GM21360 (cell line): Measurements from ENCODE around the gene SIDT1.

Experiments used
- ATAC-seq: cut with Tn5 transposase; IDR thresholded peaks from one replicate; pipeline ENCODE4 v1.9.1; 2021; ENCODE audit warnings: mild to moderate bottlenecking, moderate library complexity; ENCODE audit not compliant: unreplicated experiment

SIDT1 gene

GRCh38 chr3:113541519-113541918 lies 9.2 kb downstream of the SIDT1 start:
- ATAC-seq = no peak

DNA sequence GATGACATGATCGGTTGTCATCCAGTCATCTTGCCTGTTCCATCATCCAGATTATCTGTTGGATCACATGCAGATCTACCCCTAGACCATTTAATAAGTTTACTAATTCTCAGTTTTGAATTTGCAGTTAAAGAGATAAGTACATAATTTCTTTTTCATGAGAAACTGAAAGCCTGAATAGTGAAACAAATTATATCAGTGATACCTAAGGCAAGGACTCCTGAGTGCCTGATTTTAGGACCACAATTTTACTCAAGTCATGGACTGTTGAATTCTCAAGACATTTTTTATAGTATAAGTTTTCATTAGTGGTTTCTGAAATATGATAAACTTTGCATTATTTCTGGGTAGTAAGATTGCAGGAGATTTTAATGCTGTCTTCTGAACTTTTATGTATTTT lies 13.2 kb downstream of the SIDT1 start:
- ATAC-seq = no peak

DNA sequence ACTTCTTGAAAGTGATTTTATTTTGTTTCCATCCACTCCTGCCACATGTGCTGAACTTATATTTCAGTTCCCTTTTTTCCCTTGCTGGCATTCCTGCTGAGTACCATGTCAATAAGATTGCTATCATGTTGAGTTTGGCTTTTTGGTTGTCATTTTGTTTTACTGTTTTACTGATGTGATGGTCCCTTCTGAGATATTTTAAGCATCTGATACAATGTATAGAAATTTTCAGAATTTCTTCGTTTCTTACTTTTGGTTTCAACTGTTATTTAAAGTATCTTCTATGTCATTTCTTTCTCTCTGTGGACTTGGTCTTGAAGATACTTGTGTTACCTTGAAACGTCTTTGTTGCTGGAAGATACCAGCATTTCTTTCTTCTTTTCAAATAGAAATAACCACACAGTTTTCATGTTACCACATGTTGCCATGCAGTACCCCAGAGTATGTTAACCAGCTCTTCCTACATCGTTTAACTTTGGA lies 14.1 kb downstream of the SIDT1 start:
- peak; percentile 74 for ATAC-seq

DNA sequence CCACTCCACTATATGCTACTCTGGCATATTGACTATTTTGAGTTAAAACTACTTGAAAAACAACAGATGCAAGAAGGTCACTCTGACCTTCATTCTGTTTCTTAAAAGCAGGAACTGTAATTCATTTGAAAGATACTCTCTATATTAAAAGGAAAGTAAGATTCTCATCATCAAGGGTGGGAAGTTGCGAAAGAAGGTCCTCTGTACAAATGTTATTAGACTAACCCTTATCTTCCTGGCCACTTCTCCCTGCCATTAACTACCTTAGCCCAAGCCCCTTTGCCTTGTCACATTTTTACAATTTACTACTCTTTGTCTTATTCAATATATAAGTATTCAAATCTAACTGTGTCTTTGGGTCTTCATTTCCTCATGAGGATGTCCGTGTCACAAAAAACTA lies 16.1 kb downstream of the SIDT1 start:
- ATAC-seq = no peak

DNA sequence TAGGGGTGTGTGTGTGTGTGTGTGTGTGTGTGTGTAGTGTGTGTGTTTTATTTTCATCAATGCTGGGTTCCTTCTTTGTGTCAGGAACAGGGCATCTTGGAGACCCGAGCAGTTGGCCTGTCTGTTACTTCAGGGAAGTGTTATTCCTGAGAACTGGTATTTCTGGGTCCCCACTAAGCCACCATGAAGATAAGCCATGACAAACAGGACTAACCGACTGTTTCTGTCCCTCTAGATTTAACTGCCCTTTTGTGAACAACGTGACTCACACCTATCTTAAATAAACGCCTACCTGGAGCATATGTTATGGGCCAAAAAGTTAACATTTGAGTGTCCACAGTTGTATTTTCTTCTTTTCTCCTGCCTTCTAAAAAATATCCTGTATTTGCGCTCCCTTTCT lies 19.5 kb downstream of the SIDT1 start:
- ATAC-seq = no peak

- no peak for ATAC-seq
Observed at GRCh38 chr3:113552851-113553250, 20.5 kb downstream of the SIDT1 start.

DNA sequence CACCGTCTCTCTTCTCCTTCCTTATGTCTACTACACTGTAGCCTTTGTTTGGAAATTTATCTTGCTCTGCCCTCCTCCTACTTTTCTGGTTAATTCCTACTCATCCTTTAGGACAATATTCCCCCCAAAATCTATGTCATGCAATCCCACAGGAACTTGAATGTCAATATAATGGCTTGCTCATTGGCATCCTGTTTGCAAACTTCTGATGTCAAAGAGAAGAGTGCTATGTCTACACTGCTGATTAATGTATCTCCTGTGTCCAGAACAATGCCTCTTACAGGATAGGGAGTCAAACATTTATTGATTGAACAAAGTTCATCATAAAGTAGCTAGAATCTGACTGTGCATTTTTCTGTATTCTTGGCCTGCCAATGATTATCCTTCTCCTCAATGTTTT lies 22.8 kb downstream of the SIDT1 start:
- no peak for ATAC-seq

DNA sequence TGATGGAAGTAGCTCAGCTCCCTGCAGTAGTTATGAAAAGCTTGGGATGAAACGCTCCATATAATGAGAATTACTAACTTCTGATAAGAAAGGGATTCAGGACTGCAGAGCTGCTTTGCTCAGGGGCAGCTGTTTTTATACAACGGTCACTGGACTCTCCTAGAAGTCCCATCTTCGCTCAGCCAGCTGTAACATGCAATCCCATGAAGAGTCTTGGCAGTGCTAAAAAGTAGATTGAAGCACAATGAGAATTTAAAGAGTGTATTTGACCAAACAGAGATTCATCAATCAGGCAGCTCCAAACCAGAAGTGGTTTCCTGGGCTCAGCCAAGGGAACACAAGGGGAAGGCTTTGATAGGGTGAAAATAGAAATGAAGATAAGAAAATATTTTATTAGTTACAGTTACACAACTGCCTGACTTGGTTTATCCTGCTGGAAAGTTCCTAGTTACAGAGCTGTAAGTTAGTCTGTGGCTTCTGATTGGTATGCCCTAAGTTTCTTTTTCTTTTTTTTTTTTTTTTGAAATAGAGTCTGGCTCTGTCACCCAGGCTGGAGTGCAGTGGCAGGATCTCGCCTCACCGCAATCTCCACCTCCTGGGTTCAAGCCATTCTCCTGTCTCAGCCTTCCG lies 24.1 kb downstream of the SIDT1 start:
- no peak for ATAC-seq

- no peak for ATAC-seq
Observed at GRCh38 chr3:113556946-113557335, 24.6 kb downstream of the SIDT1 start.

GRCh38 chr3:113557374-113557773 lies 25.0 kb downstream of the SIDT1 start:
- ATAC-seq = no peak

DNA sequence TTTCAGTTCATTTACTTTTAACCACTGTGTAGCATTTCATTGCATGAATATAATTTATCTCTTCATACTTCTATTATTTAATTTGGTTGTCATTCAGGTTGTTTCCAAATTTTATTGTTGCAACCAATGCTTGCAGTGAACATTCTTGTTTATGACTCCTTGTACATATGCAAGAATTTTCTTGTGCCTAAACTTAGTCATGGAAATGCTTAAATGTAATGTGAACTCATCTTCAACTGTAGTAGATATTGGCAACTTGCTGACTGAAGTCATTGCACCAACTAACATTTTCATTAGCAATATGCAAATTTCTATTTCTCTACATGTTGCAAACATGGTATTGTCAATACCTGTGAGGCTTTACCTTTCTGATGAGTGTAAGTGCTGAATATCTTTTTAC lies 26.7 kb downstream of the SIDT1 start:
- ATAC-seq = no peak

DNA sequence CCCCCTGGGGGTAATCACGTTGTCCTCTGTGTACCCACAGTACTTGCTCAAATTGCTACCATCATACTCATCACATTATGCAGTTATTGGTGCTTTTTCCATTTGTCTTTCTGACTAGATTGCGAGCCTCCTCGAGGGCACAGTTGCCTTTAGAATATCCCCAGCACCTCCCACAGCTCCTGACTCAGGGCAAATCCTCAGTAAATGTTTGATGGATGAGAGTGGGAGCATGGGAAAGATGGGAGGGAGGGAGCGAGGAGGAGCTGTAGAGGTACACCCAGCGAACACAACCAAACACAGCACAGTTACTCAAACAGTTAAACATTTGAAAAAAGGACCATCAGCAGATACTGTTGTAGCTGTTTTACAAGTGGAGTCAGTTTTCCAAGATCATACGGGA lies 27.9 kb downstream of the SIDT1 start:
- no peak for ATAC-seq

- no peak for ATAC-seq
Observed at GRCh38 chr3:113560831-113561623, 28.7 kb downstream of the SIDT1 start.

DNA sequence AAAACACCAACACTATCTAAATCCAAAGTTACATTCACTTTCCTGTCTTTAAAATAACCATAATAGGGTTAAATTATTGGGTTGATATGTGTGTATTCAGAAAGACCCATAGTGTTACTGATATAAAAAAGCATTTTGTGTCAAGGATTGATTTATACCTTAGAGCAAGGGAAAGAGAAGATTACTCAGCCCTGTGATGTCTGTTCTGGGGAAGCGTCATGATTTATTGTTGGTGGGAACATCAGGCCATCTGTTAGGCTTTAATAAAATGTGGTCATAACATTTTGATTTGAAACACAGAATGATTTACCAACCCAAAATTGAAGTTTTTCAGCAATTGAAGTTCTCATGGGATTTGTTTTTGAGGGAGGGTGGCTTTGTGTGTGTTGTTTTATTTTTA lies 33.2 kb downstream of the SIDT1 start:
- ATAC-seq = no peak

DNA sequence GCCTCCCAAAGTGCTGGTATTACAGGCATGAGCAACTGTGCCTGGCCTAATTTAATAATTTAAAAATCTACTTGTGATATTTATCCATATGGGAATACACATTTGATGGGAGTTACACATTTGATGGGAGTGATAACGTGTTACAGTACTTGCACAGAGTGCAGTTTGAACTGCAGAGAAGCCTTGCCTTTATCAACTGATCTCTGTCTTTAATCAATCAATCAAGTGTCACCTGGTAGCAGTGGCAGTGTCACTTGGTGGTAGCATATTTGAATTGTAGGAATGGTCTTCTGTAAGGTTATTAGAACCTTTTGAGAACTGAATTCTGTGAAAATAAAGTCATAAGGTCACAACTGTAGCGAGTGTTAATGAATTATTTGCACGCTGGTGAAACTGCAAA lies 37.8 kb downstream of the SIDT1 start:
- no peak for ATAC-seq

DNA sequence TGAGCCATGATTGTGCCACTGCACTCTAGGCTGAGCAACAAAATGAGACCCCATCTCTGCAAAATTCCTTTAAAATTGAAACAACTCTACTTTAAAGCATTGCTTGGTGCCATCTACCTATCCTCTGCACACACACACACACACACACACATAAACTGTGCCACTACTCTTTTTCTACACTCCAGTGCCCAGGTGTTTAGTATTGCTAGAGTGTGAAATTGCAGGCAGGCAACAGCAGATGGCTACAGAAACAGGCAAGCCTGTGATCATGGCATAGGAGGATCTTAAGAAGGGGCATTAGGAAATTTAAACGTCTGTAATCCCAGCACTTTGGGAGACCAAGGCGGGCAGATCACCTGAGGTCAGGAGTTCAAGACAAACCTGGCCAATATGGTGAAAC lies 39.0 kb downstream of the SIDT1 start:
- no peak for ATAC-seq

- ATAC-seq = no peak
Observed at GRCh38 chr3:113573728-113574127, 41.4 kb downstream of the SIDT1 start.

DNA sequence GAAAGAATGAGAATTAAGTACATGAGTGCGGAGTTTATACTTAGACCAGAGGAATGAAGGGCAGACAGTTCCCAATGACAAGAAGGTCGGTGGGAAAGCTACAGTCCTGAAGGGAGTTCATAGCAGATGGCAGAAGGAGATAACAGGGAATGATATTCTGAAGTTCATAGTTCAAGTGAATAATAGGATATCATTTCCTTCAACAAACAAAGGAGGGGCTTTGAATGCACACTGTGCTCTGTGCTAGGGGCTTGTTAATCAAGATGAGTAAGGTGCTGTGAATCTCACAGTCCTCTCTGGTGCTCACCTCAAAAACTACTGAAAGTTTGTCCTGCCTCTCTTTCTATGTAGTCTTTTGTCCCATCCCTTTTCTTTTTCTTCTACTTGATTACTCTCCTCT lies 41.9 kb downstream of the SIDT1 start:
- ATAC-seq = no peak

DNA sequence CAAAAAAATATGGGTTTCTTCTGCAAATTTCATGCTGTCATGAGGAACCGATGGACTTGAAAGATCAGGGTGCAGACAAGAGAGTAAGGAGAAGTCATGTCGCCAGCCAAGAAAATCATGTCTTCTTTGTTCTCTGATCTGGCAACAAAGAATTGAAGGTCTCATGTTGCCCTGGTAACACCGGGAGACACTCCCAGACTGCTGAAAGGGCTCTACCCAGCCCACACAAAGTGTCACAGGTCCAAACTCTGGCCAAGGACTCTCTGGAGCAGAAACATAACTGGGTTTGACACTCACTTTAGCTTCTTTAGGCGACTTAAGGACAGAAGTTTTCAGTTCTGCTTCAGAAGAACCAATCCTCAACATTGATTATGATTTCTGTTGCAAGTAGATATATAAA lies 42.9 kb downstream of the SIDT1 start:
- ATAC-seq = no peak

- ATAC-seq = no peak
Observed at GRCh38 chr3:113585228-113585627, 52.9 kb downstream of the SIDT1 start.

GRCh38 chr3:113585720-113586119 lies 53.4 kb downstream of the SIDT1 start:
- no peak for ATAC-seq

DNA sequence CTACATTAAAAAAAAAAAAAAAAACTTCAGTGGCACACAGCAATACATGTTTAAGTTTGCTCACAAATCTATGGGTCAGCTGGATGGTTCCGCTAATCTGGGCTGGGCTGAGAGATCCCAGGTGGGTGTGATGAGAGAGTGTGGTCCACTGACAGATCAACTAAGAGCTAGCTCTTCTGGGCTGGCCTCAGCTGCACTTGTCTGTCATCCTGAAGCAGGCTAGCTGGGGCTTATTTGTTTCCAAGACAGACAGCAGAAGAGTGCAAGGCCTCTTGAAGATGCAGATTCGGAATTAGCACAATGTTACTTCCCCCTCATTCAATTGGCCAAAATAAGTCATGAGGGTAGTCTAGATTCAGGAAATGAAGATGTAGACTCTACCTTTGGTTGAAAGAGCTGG lies 56.5 kb downstream of the SIDT1 start:
- ATAC-seq = no peak

- ATAC-seq = no peak
Observed at GRCh38 chr3:113589971-113590370, 57.6 kb downstream of the SIDT1 start.
